Activated T-cell treated with anti-CD3 and anti-CD28 coated beads for 4 hours (primary cell): ENCODE data around the gene ORAI2.
A peak's percentile ranks its signal among the peaks of the same experiment; 100 is the strongest.
"Not testable (repeated sequence)": the region's sequence is repeated elsewhere in the genome, so short reads cannot be mapped to it uniquely, and the experiment has no call there.

Experiments
- DNase-seq: peaks from one replicate; pipeline ENCODE4 v3.0.0-alpha.2; 2020

The ORAI2 gene

GRCh38 chr7:102450242-102450641, 16.9 kb downstream of the ORAI2 start:
- no peak for DNase-seq

GRCh38 chr7:102451371-102452054, 18.1 kb downstream of the ORAI2 start:
- DNase-seq, result no peak

GRCh38 chr7:102452451-102452850, 19.1 kb downstream of the ORAI2 start:
- DNase-seq, result no peak

GRCh38 chr7:102453319-102453718, 19.9 kb downstream of the ORAI2 start:
- no peak for DNase-seq

GRCh38 chr7:102454468-102454867, 21.1 kb downstream of the ORAI2 start:
- DNase-seq, result no peak

GRCh38 chr7:102454932-102455331, 21.6 kb downstream of the ORAI2 start:
- not testable (repeated sequence) for DNase-seq

GRCh38 chr7:102455596-102455995, 22.2 kb downstream of the ORAI2 start:
- no peak for DNase-seq

GRCh38 chr7:102456327-102456726, 23.0 kb downstream of the ORAI2 start:
- no peak for DNase-seq

- DNase-seq, result no peak
These were observed 24.1 kb downstream of the ORAI2 start for GRCh38 chr7:102457352-102457924.

GRCh38 chr7:102459221-102459844, 26.0 kb downstream of the ORAI2 start:
- DNase-seq, result no peak

GRCh38 chr7:102460467-102460866, 27.1 kb downstream of the ORAI2 start:
- no peak for DNase-seq

GRCh38 chr7:102463841-102464576, 30.6 kb downstream of the ORAI2 start:
- no peak for DNase-seq

GRCh38 chr7:102464577-102465280, 31.4 kb downstream of the ORAI2 start, which contains the start of the genes ALKBH4 and LRWD1:
ALKBH4 (minus strand) TSS chr7:102464863; CDS start chr7:102464836, 27 bp downstream.
LRWD1 (plus strand) TSS chr7:102464984; CDS start chr7:102465081, 97 bp downstream.
- DNase-seq, result peak; percentile 92

GRCh38 chr7:102466097-102466496, 32.7 kb downstream of the ORAI2 start:
- no peak for DNase-seq

- DNase-seq, result no peak
These were observed 34.5 kb downstream of the ORAI2 start for GRCh38 chr7:102467581-102468477.

- DNase-seq, result no peak
These were observed 35.3 kb downstream of the ORAI2 start for GRCh38 chr7:102468478-102469350.

- DNase-seq, result no peak
These were observed 36.1 kb downstream of the ORAI2 start for GRCh38 chr7:102469351-102469971.

- no peak for DNase-seq
These were observed 36.8 kb downstream of the ORAI2 start for GRCh38 chr7:102469972-102470825.

GRCh38 chr7:102471791-102472125, 38.4 kb downstream of the ORAI2 start:
- DNase-seq, result no peak
